ENCODE measurements around the gene ADGRB2.
A peak's percentile ranks its signal among the peaks of the same experiment; 100 is the strongest.

Gene ADGRB2

DNA sequence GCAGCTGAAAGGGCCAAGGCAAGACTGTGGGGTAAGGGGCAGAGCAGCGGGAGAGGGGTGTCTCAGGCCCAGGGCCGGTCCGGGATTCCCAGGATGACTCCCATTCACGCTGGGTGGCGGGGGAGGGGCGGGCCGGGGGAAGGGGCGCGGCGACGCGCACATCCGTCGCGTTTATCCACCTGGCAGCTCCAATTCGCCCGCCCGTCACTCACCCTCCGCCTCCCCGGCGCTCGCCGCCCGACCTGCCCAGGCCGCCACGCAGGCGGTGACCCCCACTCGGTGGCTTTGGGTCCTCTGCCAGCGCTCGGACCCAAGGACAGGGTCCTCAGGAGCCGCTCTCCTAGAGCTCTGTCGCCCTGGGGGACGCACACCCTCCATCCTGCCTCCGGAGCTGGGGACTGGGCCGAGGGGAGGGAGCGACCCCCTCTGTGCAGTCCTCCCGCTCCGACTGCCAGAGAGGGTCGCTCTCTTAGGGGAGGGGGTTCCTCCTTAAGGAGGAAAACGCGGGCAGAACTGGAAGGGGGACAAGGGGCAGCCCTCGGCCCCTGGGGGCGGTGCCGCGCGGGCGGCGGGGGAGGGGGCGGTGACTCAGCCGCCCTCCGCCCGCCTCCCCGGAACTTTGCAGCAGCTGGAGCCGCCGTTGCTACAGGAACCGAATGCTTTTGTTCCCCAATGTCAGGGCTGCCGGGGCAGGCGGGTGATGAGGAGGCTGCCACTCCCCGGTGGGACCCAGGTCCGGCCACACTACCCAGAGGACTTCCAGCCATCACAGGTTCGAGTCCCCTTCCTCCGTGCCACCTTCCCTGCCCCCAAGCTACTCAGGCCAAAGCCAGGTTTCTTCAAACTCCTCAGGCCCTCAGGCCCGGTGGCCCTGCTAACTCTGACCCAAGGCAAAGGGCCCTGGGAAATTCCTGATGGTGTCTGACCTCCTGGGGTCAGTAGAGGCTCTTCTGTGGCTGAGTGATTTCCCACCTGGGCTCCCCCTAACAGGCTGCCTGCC is 3.4 kb downstream of the ADGRB2 start:
- TF ChIP-seq, protein P1, sequence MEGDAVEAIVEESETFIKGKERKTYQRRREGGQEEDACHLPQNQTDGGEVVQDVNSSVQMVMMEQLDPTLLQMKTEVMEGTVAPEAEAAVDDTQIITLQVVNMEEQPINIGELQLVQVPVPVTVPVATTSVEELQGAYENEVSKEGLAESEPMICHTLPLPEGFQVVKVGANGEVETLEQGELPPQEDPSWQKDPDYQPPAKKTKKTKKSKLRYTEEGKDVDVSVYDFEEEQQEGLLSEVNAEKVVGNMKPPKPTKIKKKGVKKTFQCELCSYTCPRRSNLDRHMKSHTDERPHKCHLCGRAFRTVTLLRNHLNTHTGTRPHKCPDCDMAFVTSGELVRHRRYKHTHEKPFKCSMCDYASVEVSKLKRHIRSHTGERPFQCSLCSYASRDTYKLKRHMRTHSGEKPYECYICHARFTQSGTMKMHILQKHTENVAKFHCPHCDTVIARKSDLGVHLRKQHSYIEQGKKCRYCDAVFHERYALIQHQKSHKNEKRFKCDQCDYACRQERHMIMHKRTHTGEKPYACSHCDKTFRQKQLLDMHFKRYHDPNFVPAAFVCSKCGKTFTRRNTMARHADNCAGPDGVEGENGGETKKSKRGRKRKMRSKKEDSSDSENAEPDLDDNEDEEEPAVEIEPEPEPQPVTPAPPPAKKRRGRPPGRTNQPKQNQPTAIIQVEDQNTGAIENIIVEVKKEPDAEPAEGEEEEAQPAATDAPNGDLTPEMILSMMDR (conservative IDR thresholded peaks at IDR 0.05; ENCODE audit: low read depth, low read length): no peak
- peak overlapping the region; percentile 62 for H3K4me3 ChIP-seq (ENCODE audit: low read depth, low read length)
- peak; percentile 44 for DNase-seq (ENCODE audit: low read depth)

DNA sequence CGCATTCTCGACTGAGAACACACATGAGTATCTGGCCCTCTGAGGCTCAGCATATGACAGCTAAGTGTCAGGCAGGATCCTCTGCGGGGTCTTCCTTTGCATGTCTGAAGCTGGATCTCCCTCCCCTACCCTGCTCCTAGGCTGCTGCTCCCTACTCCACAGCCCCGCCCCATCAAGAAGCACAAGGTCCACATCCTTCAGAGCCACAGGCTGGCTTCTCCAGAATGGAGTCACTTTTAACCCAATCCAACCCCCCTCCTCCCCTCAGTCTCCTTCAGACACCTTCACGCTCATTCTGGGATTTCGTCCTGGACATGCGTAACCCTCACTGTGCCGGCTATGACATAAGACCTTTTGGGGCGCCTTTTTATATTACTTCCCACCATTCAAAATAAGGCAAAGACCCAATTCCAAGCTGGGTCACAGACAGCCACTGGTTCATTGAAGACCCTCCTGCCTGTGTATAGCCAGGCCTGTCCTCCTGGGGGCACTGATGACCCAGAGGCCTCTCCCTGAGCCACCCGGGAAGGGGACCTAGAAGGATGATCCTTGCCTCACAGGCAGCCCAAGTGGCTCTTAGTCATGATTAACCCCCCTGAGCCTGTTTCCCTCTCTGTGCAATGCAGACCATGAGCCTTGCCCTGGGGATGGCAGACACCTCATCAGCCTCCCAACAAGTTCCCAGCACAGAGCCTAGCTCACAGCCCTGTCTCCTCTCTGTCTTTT is 4.7 kb downstream of the ADGRB2 start:
- DNase-seq (ENCODE audit: low read depth): no peak
- TF ChIP-seq, protein P1 (conservative IDR thresholded peaks at IDR 0.05; ENCODE audit: low read depth, low read length): no peak
- H3K4me3 ChIP-seq (ENCODE audit: low read depth, low read length): no peak overlapping the region

GRCh38 chr1:31758823-31759222 is 5.3 kb downstream of the ADGRB2 start:
- TF ChIP-seq, protein P1 (conservative IDR thresholded peaks at IDR 0.05; ENCODE audit: low read depth, low read length): no peak

GRCh38 chr1:31757989-31758388 is 6.2 kb downstream of the ADGRB2 start:
- H3K4me3 ChIP-seq (ENCODE audit: low read depth, low read length): no peak overlapping the region
- DNase-seq (ENCODE audit: low read depth): no peak
- TF ChIP-seq, protein P1 (conservative IDR thresholded peaks at IDR 0.05; ENCODE audit: low read depth, low read length): no peak

More at GRCh38 chr1:31758823-31759222, 5.3 kb downstream of the ADGRB2 start:
- no peak overlapping the region for H3K4me3 ChIP-seq (ENCODE audit: low read depth, low read length)
- DNase-seq (ENCODE audit: low read depth): no peak

GRCh38 chr1:31757204-31757679 is 6.9 kb downstream of the ADGRB2 start:
- TF ChIP-seq, protein P1 (conservative IDR thresholded peaks at IDR 0.05; ENCODE audit: low read depth, low read length): no peak

GRCh38 chr1:31756578-31756977 is 7.6 kb downstream of the ADGRB2 start:
- no peak for DNase-seq (ENCODE audit: low read depth)
- TF ChIP-seq, protein P1 (conservative IDR thresholded peaks at IDR 0.05; ENCODE audit: low read depth, low read length): no peak
- no peak overlapping the region for H3K4me3 ChIP-seq (ENCODE audit: low read depth, low read length)

More at GRCh38 chr1:31757204-31757679, 6.9 kb downstream of the ADGRB2 start:
- no peak for DNase-seq (ENCODE audit: low read depth)
- H3K4me3 ChIP-seq (ENCODE audit: low read depth, low read length): no peak overlapping the region
